ENCODE measurements around the gene ZFP57.

Gene ZFP57

GRCh38 chr6:29726571-29727194, 45.7 kb upstream of the ZFP57 start:
- no peak for DNase-seq (ENCODE audit: low read depth)
- TF ChIP-seq CTCF (IDR thresholded peaks at IDR 0.05; ENCODE audit: low read depth, low read length, missing control alignments) = no peak
- H3K4me3 ChIP-seq (ENCODE audit: low read depth, low read length) = no peak overlapping the region

GRCh38 chr6:29726001-29726400, 45.0 kb upstream of the ZFP57 start:
- no peak overlapping the region; the same call in 1 of the 2 replicates for H3K4me3 ChIP-seq (ENCODE audit: low read depth, low read length)
- DNase-seq (ENCODE audit: low read depth) = no peak
- no peak for TF ChIP-seq CTCF (IDR thresholded peaks at IDR 0.05; ENCODE audit: low read depth, low read length, missing control alignments)

GRCh38 chr6:29724937-29725869, 44.3 kb upstream of the ZFP57 start:
- peak overlapping the region; percentile 73 for H3K4me3 ChIP-seq (ENCODE audit: low read depth, low read length)
- DNase-seq (ENCODE audit: low read depth) = no peak
- TF ChIP-seq CTCF (IDR thresholded peaks at IDR 0.05; ENCODE audit: low read depth, low read length, missing control alignments) = no peak

- no peak for TF ChIP-seq CTCF (IDR thresholded peaks at IDR 0.05; ENCODE audit: low read depth, low read length, missing control alignments)
- DNase-seq (ENCODE audit: low read depth) = no peak
Measured at GRCh38 chr6:29723666-29724588, 43.0 kb upstream of the ZFP57 start.

GRCh38 chr6:29723262-29723665, 42.3 kb upstream of the ZFP57 start, which contains the start of gene HLA-F:
Gene HLA-F, plus strand, starts transcription at chr6:29723434. Its CDS starts 30 bp downstream, at chr6:29723464.
- peak; percentile 74 for DNase-seq (ENCODE audit: low read depth)
- H3K4me3 ChIP-seq (ENCODE audit: low read depth, low read length) = peak within 1 kb of the TSS; percentile 73
- TF ChIP-seq CTCF (IDR thresholded peaks at IDR 0.05; ENCODE audit: low read depth, low read length, missing control alignments) = peak; percentile 23

More at GRCh38 chr6:29723666-29724588, 43.0 kb upstream of the ZFP57 start:
- H3K4me3 ChIP-seq (ENCODE audit: low read depth, low read length) = peak overlapping the region; percentile 73

GRCh38 chr6:29720863-29721262, 39.9 kb upstream of the ZFP57 start:
- no peak for DNase-seq (ENCODE audit: low read depth)
- TF ChIP-seq CTCF (IDR thresholded peaks at IDR 0.05; ENCODE audit: low read depth, low read length, missing control alignments) = peak; percentile 27
- no peak overlapping the region for H3K4me3 ChIP-seq (ENCODE audit: low read depth, low read length)

All from GM12864 (cell line).